Endothelial cell (in vitro differentiated cells): ENCODE data around the gene REG1B. TPM values are rescaled to one million over a fixed set of nuclear protein-coding genes. Genes with fewer than 3 reads are reported as not detected.

Source experiments
- DNase-seq: peaks from one replicate; pipeline ENCODE4 v3.0.0; 2021; ENCODE audit warnings: low spot score
- H3K27ac Mint-ChIP-seq: one replicate; pipeline ENCODE4 v1.8.0; 2021; ENCODE audit warnings: mixed read lengths, inconsistent platforms; ENCODE audit not compliant: unreplicated experiment
- H3K27me3 Mint-ChIP-seq: one replicate; pipeline ENCODE4 v1.8.0; 2021; ENCODE audit warnings: mild to moderate bottlenecking, moderate library complexity, mixed read lengths, inconsistent platforms; ENCODE audit not compliant: unreplicated experiment
- H3K36me3 Mint-ChIP-seq: one replicate; pipeline ENCODE4 v1.8.0; 2021; ENCODE audit warnings: mild to moderate bottlenecking, low read depth, mixed read lengths, inconsistent platforms; ENCODE audit not compliant: unreplicated experiment
- H3K4me1 Mint-ChIP-seq: one replicate; pipeline ENCODE4 v1.8.0; 2021; ENCODE audit warnings: mild to moderate bottlenecking, mixed read lengths, inconsistent platforms; ENCODE audit not compliant: unreplicated experiment
- H3K4me3 Mint-ChIP-seq: one replicate; pipeline ENCODE4 v1.8.0; 2021; ENCODE audit warnings: mild to moderate bottlenecking, mixed read lengths, inconsistent platforms; ENCODE audit not compliant: unreplicated experiment
- H3K9me3 Mint-ChIP-seq: one replicate; pipeline ENCODE4 v1.8.0; 2021; ENCODE audit warnings: mixed read lengths, inconsistent platforms; ENCODE audit not compliant: unreplicated experiment
- long read RNA-seq: library from polyadenylated mRNA; unstranded; transcript quantifications from one replicate; pipeline ENCODE4 v2.0.0, GENCODE V29; 2020; ENCODE audit not compliant: unreplicated experiment
- total RNA-seq: library from RNA; stranded (reverse); fragmentation: NEBNext Ultra II Directional; extraction: Animal tissue kit (Norgen Biotek cat#: 25700); gene quantifications from one replicate; pipeline ENCODE4 v1.2.1, GENCODE V29; 2021; ENCODE audit not compliant: unreplicated experiment
- TF ChIP-seq, protein P1 (sequence below): fragments of 200-600 bp; sonication (generic); IDR thresholded peaks from one replicate; pipeline ENCODE4 v1.5.0; 2021; ENCODE audit warnings: antibody characterized with exemption; ENCODE audit not compliant: unreplicated experiment

REG1B gene, protein sequence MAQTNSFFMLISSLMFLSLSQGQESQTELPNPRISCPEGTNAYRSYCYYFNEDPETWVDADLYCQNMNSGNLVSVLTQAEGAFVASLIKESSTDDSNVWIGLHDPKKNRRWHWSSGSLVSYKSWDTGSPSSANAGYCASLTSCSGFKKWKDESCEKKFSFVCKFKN
- not detected for total RNA-seq
- long read RNA-seq = 0 reads

DNA sequence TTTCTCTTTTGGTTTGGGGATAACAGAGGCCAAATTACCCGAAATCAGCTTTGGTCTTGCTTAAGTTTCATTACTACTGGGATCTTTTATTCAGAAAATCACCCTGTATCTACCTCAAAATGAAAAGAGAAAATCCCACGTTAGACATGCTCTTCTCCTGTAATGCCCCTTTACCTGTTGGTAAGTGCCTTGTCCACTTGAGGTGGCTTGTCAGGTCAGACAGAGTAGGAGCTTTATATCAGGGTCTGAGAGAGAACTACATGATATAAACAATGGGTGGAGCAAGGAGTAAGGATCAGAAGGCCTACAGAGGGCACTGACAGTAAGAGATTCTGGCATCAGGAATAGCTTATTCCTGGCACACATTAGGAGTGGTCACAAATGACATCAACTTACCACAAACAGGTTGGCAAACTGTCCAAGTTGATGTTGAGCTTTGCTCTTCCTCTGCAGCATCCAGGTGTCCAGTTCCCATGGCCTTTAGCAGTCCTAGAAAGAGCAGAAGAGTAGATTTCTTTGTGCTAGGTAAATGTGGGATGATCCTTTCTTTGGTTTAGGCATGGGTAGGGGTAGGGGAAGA lies at the start of gene REG1B:
REG1B (minus strand) TSS at position 209 of the 580 bp plus-strand sequence. CDS start 381 bp downstream, outside the sequence.
- no peak for DNase-seq

DNA sequence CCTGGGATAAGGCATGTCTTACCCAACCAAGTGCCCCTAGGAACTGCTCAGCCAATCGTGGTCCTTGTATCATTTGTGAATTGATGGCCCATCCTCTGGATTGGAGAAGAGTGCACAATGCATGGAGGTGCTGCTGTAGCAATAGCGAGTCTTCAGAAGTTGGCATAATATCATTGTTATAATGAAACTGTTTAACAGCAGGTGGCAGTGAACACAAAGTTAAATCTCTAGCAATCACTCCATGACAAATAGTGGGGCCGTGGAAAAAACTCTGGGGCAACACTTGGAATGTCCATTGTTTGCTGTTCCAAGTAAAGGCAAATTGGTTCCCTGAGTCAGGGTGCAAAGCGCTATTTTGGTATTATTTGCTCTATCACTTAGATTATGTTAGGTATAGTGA lies 43.9 kb upstream of the REG1B start:
- Mint-ChIP-seq H3K4me3 (no peak overlapping the region), H3K36me3 (no peaks in the 10 kb centered on the region), H3K27ac (no peak overlapping the region), H3K9me3 (no peaks in the 10 kb centered on the region), H3K27me3 (peaks cover 2% of the 10 kb centered on the region), H3K4me1 (no peaks in the 10 kb centered on the region)
- TF ChIP-seq, protein P1, sequence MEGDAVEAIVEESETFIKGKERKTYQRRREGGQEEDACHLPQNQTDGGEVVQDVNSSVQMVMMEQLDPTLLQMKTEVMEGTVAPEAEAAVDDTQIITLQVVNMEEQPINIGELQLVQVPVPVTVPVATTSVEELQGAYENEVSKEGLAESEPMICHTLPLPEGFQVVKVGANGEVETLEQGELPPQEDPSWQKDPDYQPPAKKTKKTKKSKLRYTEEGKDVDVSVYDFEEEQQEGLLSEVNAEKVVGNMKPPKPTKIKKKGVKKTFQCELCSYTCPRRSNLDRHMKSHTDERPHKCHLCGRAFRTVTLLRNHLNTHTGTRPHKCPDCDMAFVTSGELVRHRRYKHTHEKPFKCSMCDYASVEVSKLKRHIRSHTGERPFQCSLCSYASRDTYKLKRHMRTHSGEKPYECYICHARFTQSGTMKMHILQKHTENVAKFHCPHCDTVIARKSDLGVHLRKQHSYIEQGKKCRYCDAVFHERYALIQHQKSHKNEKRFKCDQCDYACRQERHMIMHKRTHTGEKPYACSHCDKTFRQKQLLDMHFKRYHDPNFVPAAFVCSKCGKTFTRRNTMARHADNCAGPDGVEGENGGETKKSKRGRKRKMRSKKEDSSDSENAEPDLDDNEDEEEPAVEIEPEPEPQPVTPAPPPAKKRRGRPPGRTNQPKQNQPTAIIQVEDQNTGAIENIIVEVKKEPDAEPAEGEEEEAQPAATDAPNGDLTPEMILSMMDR = no peak
- DNase-seq = no peak

More for the DNA sequence above, at the start of gene REG1B:
- H3K36me3 Mint-ChIP-seq = no peaks in the 10 kb centered on the region
- TF ChIP-seq, protein P1 = no peak
- no peak within 1 kb of the TSS for H3K4me3 Mint-ChIP-seq
- no peaks in the 10 kb centered on the region for H3K9me3 Mint-ChIP-seq
- H3K27ac Mint-ChIP-seq = no peak within 1 kb of the TSS
- H3K4me1 Mint-ChIP-seq = no peaks in the 10 kb centered on the region
- H3K27me3 Mint-ChIP-seq = no peaks in the 10 kb centered on the region

DNA sequence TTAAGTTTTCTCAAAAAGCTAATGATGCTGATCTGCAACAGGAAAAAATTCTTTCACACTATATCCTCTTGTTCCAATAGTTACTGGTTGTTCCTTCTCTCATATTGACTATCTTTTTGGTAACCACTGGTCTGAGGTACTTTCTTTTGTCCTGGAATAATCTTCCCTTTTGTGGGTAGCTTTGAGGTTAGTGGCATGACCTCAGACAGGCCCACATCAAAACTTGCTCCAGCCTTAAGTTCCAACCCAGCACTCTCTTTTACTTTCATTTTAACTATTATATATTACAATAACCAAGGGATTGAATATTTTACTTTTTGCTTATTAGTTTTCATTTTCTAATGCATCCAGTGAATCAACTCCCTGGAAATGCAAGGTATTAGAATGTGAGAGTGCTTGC lies 42.0 kb upstream of the REG1B start:
- no peaks in the 10 kb centered on the region for H3K27me3 Mint-ChIP-seq
- H3K9me3 Mint-ChIP-seq = no peaks in the 10 kb centered on the region
- TF ChIP-seq, protein P1 = no peak
- DNase-seq = no peak
- H3K36me3 Mint-ChIP-seq = no peaks in the 10 kb centered on the region
- H3K27ac Mint-ChIP-seq = no peak overlapping the region
- H3K4me3 Mint-ChIP-seq = no peak overlapping the region
- H3K4me1 Mint-ChIP-seq = no peaks in the 10 kb centered on the region

DNA sequence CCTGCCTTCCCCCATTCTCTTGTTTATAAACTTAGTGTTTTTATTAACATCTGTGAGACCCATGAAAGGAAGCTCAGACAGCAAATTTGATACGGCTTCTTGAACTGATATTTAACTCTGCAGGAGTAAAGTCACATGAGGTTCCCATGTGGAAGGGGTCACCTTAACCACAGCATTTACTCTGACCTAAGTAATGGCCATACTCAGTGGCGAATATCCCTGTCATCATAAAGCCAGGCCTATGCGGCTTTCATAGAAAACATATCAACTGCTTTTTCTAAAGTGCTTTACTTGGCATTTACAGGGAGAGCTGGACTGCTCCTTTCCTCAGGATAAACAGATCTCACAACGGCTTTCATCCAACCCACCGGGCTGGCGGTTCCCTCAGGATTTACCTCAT lies 41.5 kb upstream of the REG1B start:
- Mint-ChIP-seq H3K9me3 (no peaks in the 10 kb centered on the region), H3K27ac (no peak overlapping the region), H3K27me3 (no peaks in the 10 kb centered on the region)

DNA sequence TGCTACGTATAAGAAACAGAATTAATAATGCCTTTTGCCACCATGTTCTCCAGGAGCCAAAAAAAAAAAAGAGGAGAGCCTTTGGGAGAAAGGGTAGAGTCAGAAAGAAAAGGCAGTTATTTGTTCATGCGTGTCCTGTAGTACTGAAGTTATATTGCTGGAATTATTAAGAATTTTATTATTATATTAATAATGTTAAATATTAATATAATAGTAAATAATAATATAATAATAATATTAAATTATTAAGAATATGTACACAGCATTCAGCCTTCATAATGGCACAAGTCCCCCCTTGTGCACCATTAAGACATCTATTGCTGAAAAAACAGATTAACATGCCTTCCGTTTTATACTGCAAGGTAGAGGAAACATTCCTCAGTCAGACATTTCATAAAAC lies 40.6 kb upstream of the REG1B start:
- Mint-ChIP-seq H3K36me3 (no peaks in the 10 kb centered on the region), H3K9me3 (no peaks in the 10 kb centered on the region), H3K27ac (no peak overlapping the region), H3K4me3 (no peak overlapping the region), H3K4me1 (no peaks in the 10 kb centered on the region), H3K27me3 (no peaks in the 10 kb centered on the region)
- DNase-seq = no peak
- TF ChIP-seq, protein P1 = no peak

More for the DNA sequence above, 41.5 kb upstream of the REG1B start:
- H3K36me3 Mint-ChIP-seq = no peaks in the 10 kb centered on the region
- DNase-seq = no peak
- TF ChIP-seq, protein P1 = no peak
- H3K4me3 Mint-ChIP-seq = no peak overlapping the region
- no peaks in the 10 kb centered on the region for H3K4me1 Mint-ChIP-seq
